NB4 (cell line): ENCODE measurements around the gene PCDHB11.

Experiments used
- CTCF ChIP-seq: IDR thresholded peaks from one replicate; pipeline ENCODE4 v1.5.1; 2012; ENCODE audit warnings: low read depth, low read length
- POLR2A ChIP-seq: IDR thresholded peaks from 2 replicates; pipeline ENCODE4 v1.6.1; 2011; ENCODE audit warnings: mild to moderate bottlenecking; ENCODE audit not compliant: insufficient read length; ENCODE audit errors: extremely low read depth

GRCh38 chr5:141149812-141150211 lies 49.6 kb upstream of the PCDHB11 start, which contains the start of gene PCDHB6:
- TF ChIP-seq CTCF, result peak; percentile 21
- no peak for TF ChIP-seq POLR2A
